Activated naive CD4-positive, alpha-beta T cell treated with anti-CD3 and anti-CD28 coated beads, Interleukin-2, amount 10 ng/mL, durations not matched to agents 7 days and 5 days (primary cell): ENCODE measurements around the gene PTDSS2.

Experiments used
- CTCF ChIA-PET: fragments of 350-600 bp; sonication (Branson Sonifier 250); formaldehyde crosslinking; loops from one replicate; lab custom pipeline; 2021; ENCODE audit warnings: antibody characterized with exemption; lab: Charles Lee
- DNase-seq: peaks from one replicate; pipeline ENCODE4 v3.0.0-alpha.2; 2020
- H3K27ac Mint-ChIP-seq: one replicate; pipeline ENCODE4 v1.8.0; 2021; ENCODE audit warnings: mild to moderate bottlenecking, moderate library complexity, mixed read lengths
- H3K27me3 Mint-ChIP-seq: one replicate; pipeline ENCODE4 v1.8.0; 2021; ENCODE audit warnings: mild to moderate bottlenecking, mixed read lengths
- H3K36me3 Mint-ChIP-seq: one replicate; pipeline ENCODE4 v1.8.0; 2021; ENCODE audit warnings: mixed read lengths
- H3K4me1 Mint-ChIP-seq: one replicate; pipeline ENCODE4 v1.8.0; 2021; ENCODE audit warnings: mixed read lengths
- H3K4me3 Mint-ChIP-seq: one replicate; pipeline ENCODE4 v1.8.0; 2021; ENCODE audit warnings: mild to moderate bottlenecking, moderate library complexity, mixed read lengths
- H3K9me3 Mint-ChIP-seq: one replicate; pipeline ENCODE4 v1.8.0; 2021; ENCODE audit warnings: mixed read lengths

Gene PTDSS2

GRCh38 chr11:487571-488021, 37.5 kb downstream of the PTDSS2 start:
- Mint-ChIP-seq H3K4me1 (no peaks in the 10 kb centered on the region), H3K36me3 (no peaks in the 10 kb centered on the region), H3K4me3 (no peak overlapping the region), H3K27me3 (no peaks in the 10 kb centered on the region), H3K27ac (no peak overlapping the region), H3K9me3 (no peaks in the 10 kb centered on the region)
- CTCF ChIA-PET, result no interaction called here
- DNase-seq, result no peak

GRCh38 chr11:488062-488461, 38.0 kb downstream of the PTDSS2 start:
- CTCF ChIA-PET, result no interaction called here
- H3K27ac Mint-ChIP-seq, result no peak overlapping the region
- no peaks in the 10 kb centered on the region for H3K27me3 Mint-ChIP-seq
- no peak for DNase-seq
- H3K4me1 Mint-ChIP-seq, result no peaks in the 10 kb centered on the region
- H3K9me3 Mint-ChIP-seq, result no peaks in the 10 kb centered on the region
- H3K4me3 Mint-ChIP-seq, result no peak overlapping the region
- H3K36me3 Mint-ChIP-seq, result no peaks in the 10 kb centered on the region

- Mint-ChIP-seq H3K27me3 (no peaks in the 10 kb centered on the region), H3K36me3 (no peaks in the 10 kb centered on the region), H3K27ac (no peak overlapping the region), H3K4me1 (no peaks in the 10 kb centered on the region), H3K4me3 (no peak overlapping the region), H3K9me3 (no peaks in the 10 kb centered on the region)
- CTCF ChIA-PET, result no interaction called here
- no peak for DNase-seq
Observed at GRCh38 chr11:488579-488978, 38.5 kb downstream of the PTDSS2 start.

GRCh38 chr11:488992-489391, 38.9 kb downstream of the PTDSS2 start:
- H3K4me3 Mint-ChIP-seq, result no peak overlapping the region
- DNase-seq, result no peak
- H3K9me3 Mint-ChIP-seq, result no peaks in the 10 kb centered on the region
- CTCF ChIA-PET, result no interaction called here
- H3K27me3 Mint-ChIP-seq, result no peaks in the 10 kb centered on the region
- no peak overlapping the region for H3K27ac Mint-ChIP-seq
- H3K36me3 Mint-ChIP-seq, result no peaks in the 10 kb centered on the region
- H3K4me1 Mint-ChIP-seq, result no peaks in the 10 kb centered on the region

- DNase-seq, result no peak
- H3K27ac Mint-ChIP-seq, result no peak overlapping the region
- H3K27me3 Mint-ChIP-seq, result no peaks in the 10 kb centered on the region
- H3K9me3 Mint-ChIP-seq, result no peaks in the 10 kb centered on the region
- CTCF ChIA-PET, result no interaction called here
- H3K4me1 Mint-ChIP-seq, result no peaks in the 10 kb centered on the region
- no peaks in the 10 kb centered on the region for H3K36me3 Mint-ChIP-seq
- H3K4me3 Mint-ChIP-seq, result no peak overlapping the region
Observed at GRCh38 chr11:489610-490185, 39.6 kb downstream of the PTDSS2 start.

GRCh38 chr11:490186-490929, 40.3 kb downstream of the PTDSS2 start:
- H3K4me3 Mint-ChIP-seq, result no peak overlapping the region
- peaks cover 3% of the 10 kb centered on the region for H3K36me3 Mint-ChIP-seq
- no peaks in the 10 kb centered on the region for H3K9me3 Mint-ChIP-seq
- H3K27me3 Mint-ChIP-seq, result no peaks in the 10 kb centered on the region
- DNase-seq, result no peak
- CTCF ChIA-PET, result no interaction called here
- no peak overlapping the region for H3K27ac Mint-ChIP-seq
- H3K4me1 Mint-ChIP-seq, result no peaks in the 10 kb centered on the region

GRCh38 chr11:490930-491260, 40.8 kb downstream of the PTDSS2 start:
- H3K36me3 Mint-ChIP-seq, result peaks cover 6% of the 10 kb centered on the region
- CTCF ChIA-PET, result no interaction called here

GRCh38 chr11:491358-491757, 41.3 kb downstream of the PTDSS2 start:
- Mint-ChIP-seq H3K36me3 (peaks cover 8% of the 10 kb centered on the region), H3K9me3 (no peaks in the 10 kb centered on the region), H3K4me1 (no peaks in the 10 kb centered on the region), H3K4me3 (no peak overlapping the region), H3K27me3 (no peaks in the 10 kb centered on the region), H3K27ac (no peak overlapping the region)
- CTCF ChIA-PET, result no interaction called here
- no peak for DNase-seq

More at GRCh38 chr11:490930-491260, 40.8 kb downstream of the PTDSS2 start:
- no peaks in the 10 kb centered on the region for H3K4me1 Mint-ChIP-seq
- no peak for DNase-seq
- no peak overlapping the region for H3K27ac Mint-ChIP-seq
- H3K27me3 Mint-ChIP-seq, result no peaks in the 10 kb centered on the region
- H3K4me3 Mint-ChIP-seq, result no peak overlapping the region
- H3K9me3 Mint-ChIP-seq, result no peaks in the 10 kb centered on the region

GRCh38 chr11:492427-493226, 42.5 kb downstream of the PTDSS2 start:
- Mint-ChIP-seq H3K36me3 (peaks cover 16% of the 10 kb centered on the region), H3K27ac (peak overlapping the region; percentile 52), H3K4me3 (no peak overlapping the region), H3K4me1 (peaks cover 8% of the 10 kb centered on the region), H3K9me3 (no peaks in the 10 kb centered on the region), H3K27me3 (no peaks in the 10 kb centered on the region)
- no peak for DNase-seq
- CTCF ChIA-PET, result interaction anchor here (0.9 to 1.0 kb wide), 2 partner anchors 13 to 26 kb away, joined by 3 read pairs; no protein-coding TSS in a partner anchor

GRCh38 chr11:494761-495536, 44.9 kb downstream of the PTDSS2 start:
- Mint-ChIP-seq H3K4me1 (peaks cover 8% of the 10 kb centered on the region), H3K36me3 (peaks cover 29% of the 10 kb centered on the region), H3K27me3 (no peaks in the 10 kb centered on the region), H3K9me3 (no peaks in the 10 kb centered on the region), H3K27ac (no peak overlapping the region), H3K4me3 (no peak overlapping the region)
- no peak for DNase-seq
- CTCF ChIA-PET, result interaction anchor here (0.8 kb wide), 1 partner anchor 46 kb away, joined by 3 read pairs; no protein-coding TSS in a partner anchor

GRCh38 chr11:495537-495931, 45.5 kb downstream of the PTDSS2 start:
- Mint-ChIP-seq H3K4me3 (no peak overlapping the region), H3K4me1 (peaks cover 8% of the 10 kb centered on the region), H3K27me3 (no peaks in the 10 kb centered on the region), H3K27ac (no peak overlapping the region), H3K36me3 (peaks cover 31% of the 10 kb centered on the region), H3K9me3 (no peaks in the 10 kb centered on the region)
- CTCF ChIA-PET, result no interaction called here
- DNase-seq, result no peak

- no peak overlapping the region for H3K4me3 Mint-ChIP-seq
- H3K4me1 Mint-ChIP-seq, result peaks cover 8% of the 10 kb centered on the region
- no peak for DNase-seq
- CTCF ChIA-PET, result no interaction called here
- no peaks in the 10 kb centered on the region for H3K9me3 Mint-ChIP-seq
- peaks cover 40% of the 10 kb centered on the region for H3K36me3 Mint-ChIP-seq
- peak overlapping the region; percentile 64 for H3K27ac Mint-ChIP-seq
- H3K27me3 Mint-ChIP-seq, result no peaks in the 10 kb centered on the region
Observed at GRCh38 chr11:496834-497564, 46.9 kb downstream of the PTDSS2 start.

GRCh38 chr11:497565-498296, 47.7 kb downstream of the PTDSS2 start:
- no peak overlapping the region for H3K4me3 Mint-ChIP-seq
- H3K36me3 Mint-ChIP-seq, result peaks cover 40% of the 10 kb centered on the region
- H3K27ac Mint-ChIP-seq, result no peak overlapping the region
- H3K9me3 Mint-ChIP-seq, result no peaks in the 10 kb centered on the region
- H3K4me1 Mint-ChIP-seq, result peaks cover 8% of the 10 kb centered on the region
- no peak for DNase-seq
- no peaks in the 10 kb centered on the region for H3K27me3 Mint-ChIP-seq
- CTCF ChIA-PET, result interaction anchor here (1.0 kb wide), 1 partner anchor 47 kb away, joined by 3 read pairs; no protein-coding TSS in a partner anchor
